HepG2 (cell line): ENCODE results near the gene STN1. TPM values are rescaled to one million over a fixed set of nuclear protein-coding genes. Genes with fewer than 3 reads are reported as not detected.

ENCODE experiments used
- ATAC-seq: fragments of 200-7000 bp; cut with Tn5 transposase; 3 replicates; pipeline ENCODE4 v1.9.1; 2020; ENCODE audit warnings: mild to moderate bottlenecking, moderate library complexity
- BruUV-seq: library from RNA; stranded (reverse); fragments of 400-500 nt; replicated peaks from 2 replicates; lab custom pipeline; 2021; lab: Mats Ljungman, UMichigan
- CTCF ChIA-PET: fragments of 300-600 bp; formaldehyde crosslinking; extraction: SDS; loops from one replicate; lab custom pipeline; 2021; ENCODE audit warnings: low total read pairs, inconsistent platforms, low intra/inter-chr PET ratio; lab: Yijun Ruan, JAX
- POLR2A ChIA-PET: fragments of 350-600 bp; sonication (Branson Sonifier 250); formaldehyde crosslinking; loops from one replicate; lab custom pipeline; 2020; ENCODE audit warnings: antibody characterized with exemption, inconsistent platforms; lab: Yijun Ruan, JAX
- DNase-seq: peaks from one replicate; pipeline ENCODE4 v3.0.0-alpha.2; 2015; ENCODE audit warnings: low spot score
- FAIRE-seq: peaks from 3 replicates; lab custom pipeline; 2011; peaks lifted over from hg19 to GRCh38; lab: Jason Lieb, UNC
- H2AFZ ChIP-seq: one replicate; pipeline ENCODE4 v1.6.1; 2011; ENCODE audit warnings: low read length, inconsistent platforms
- H3K27ac ChIP-seq: fragments of 300-600 bp; 3 replicates; pipeline ENCODE4 v1.8.0; 2011; ENCODE audit warnings: mixed run types, mild to moderate bottlenecking, mixed read lengths, low read length, inconsistent platforms; ENCODE audit not compliant: insufficient read depth; ENCODE audit errors: extremely low read length
- H3K27me3 ChIP-seq, 2 experiments: fragments of 200-600 bp in 1 of 2; 2 replicates in 1 of 2; 3 replicates in 1 of 2; pipeline versions ENCODE4 v1.6.0 to v1.8.0; 2011; ENCODE audit warnings: low read length in 2 of 2, mild to moderate bottlenecking in 2 of 2, moderate library complexity in 2 of 2, inconsistent platforms in 1 of 2; ENCODE audit not compliant: insufficient read depth in 2 of 2, control insufficient read depth in 1 of 2
- H3K36me3 ChIP-seq, 2 experiments: fragments of 200-600 bp in 1 of 2; replicated peaks in 1 of 2; 2 replicates in 1 of 2; 3 replicates in 1 of 2; pipeline versions ENCODE4 v1.5.1 to v1.8.0; 2011; ENCODE audit warnings: low read length in 2 of 2, inconsistent platforms in 1 of 2; ENCODE audit not compliant: insufficient read depth in 2 of 2, control insufficient read depth in 1 of 2
- H3K4me1 ChIP-seq: 2 replicates; pipeline ENCODE4 v1.5.1; 2012; ENCODE audit warnings: low read length, inconsistent platforms; ENCODE audit not compliant: insufficient read depth
- H3K4me2 ChIP-seq: 2 replicates; pipeline ENCODE4 v1.6.0; 2011; ENCODE audit warnings: low read depth, low read length, inconsistent platforms
- H3K4me3 ChIP-seq, 3 experiments: fragments of 200-600 bp in 1 of 3; sonication (generic), shearing (Covaris generic) in 1 of 3; replicated peaks in 1 of 3; 2 replicates each; pipeline ENCODE4 v1.5.1; 2011 to 2016; ENCODE audit warnings: low read length in 3 of 3, inconsistent platforms in 2 of 3, low read depth in 2 of 3, mild to moderate bottlenecking in 2 of 3, control low read depth in 1 of 3, mixed read lengths in 1 of 3; ENCODE audit not compliant: insufficient read depth in 1 of 3
- H3K79me2 ChIP-seq: one replicate; pipeline ENCODE4 v1.6.1; 2011; ENCODE audit warnings: low read length, inconsistent platforms; ENCODE audit not compliant: insufficient read depth
- H3K9ac ChIP-seq: 2 replicates; pipeline ENCODE4 v1.6.0; 2011; ENCODE audit warnings: mild to moderate bottlenecking, low read depth, low read length, inconsistent platforms; ENCODE audit not compliant: insufficient read depth
- H3K9me3 ChIP-seq: 2 replicates; pipeline ENCODE4 v1.5.1; 2012; ENCODE audit warnings: mild to moderate bottlenecking, low read length
- H4K20me1 ChIP-seq: 2 replicates; pipeline ENCODE4 v1.6.0; 2011; ENCODE audit warnings: inconsistent platforms, mild to moderate bottlenecking, low read length, moderate library complexity; ENCODE audit not compliant: insufficient read depth
- ATF7-NPFF ChIP-seq: sonication (generic); formaldehyde crosslinking; IDR thresholded peaks from 2 replicates; pipeline ENCODE4 v1.8.1; 2023; ENCODE audit warnings: mild to moderate bottlenecking, low read depth, missing genetic modification reagents, moderate library complexity
- ESRRA ChIP-seq: sonication (generic); formaldehyde crosslinking; IDR thresholded peaks from 2 replicates; pipeline ENCODE4 v1.5.1; 2020; ENCODE audit warnings: mild to moderate bottlenecking, low read depth, missing genetic modification reagents
- KDM6A ChIP-seq: IDR thresholded peaks from 2 replicates; pipeline ENCODE4 v1.6.1; 2016; ENCODE audit warnings: low read depth
- MIER2 ChIP-seq: IDR thresholded peaks from 2 replicates; pipeline ENCODE4 v1.6.1; 2016; ENCODE audit warnings: missing biosample characterization, missing genetic modification reagents
- NFKB2 ChIP-seq: sonication (generic); formaldehyde crosslinking; IDR thresholded peaks from 2 replicates; pipeline ENCODE4 v1.4.0; 2020; ENCODE audit warnings: missing genetic modification reagents, borderline replicate concordance
- SIN3A ChIP-seq: IDR thresholded peaks from 2 replicates; pipeline ENCODE4 v1.6.1; 2011; ENCODE audit warnings: low read depth, mild to moderate bottlenecking, control low read depth, low read length, borderline replicate concordance
- SKI ChIP-seq: fragments of 450-650 bp; IDR thresholded peaks from one replicate; pipeline ENCODE4 v1.6.1; 2018; ENCODE audit warnings: mild to moderate bottlenecking; ENCODE audit not compliant: partially characterized antibody
- SRSF4 ChIP-seq: fragments of 200-400 bp; formaldehyde crosslinking; IDR thresholded peaks from one replicate; pipeline ENCODE4 v1.6.1; 2018; ENCODE audit warnings: mild to moderate bottlenecking, low read depth, low read length, moderate library complexity; ENCODE audit not compliant: poor library complexity, severe bottlenecking
- XRCC5 ChIP-seq: fragments of 200-400 bp; formaldehyde crosslinking; optimal IDR thresholded peaks from 2 replicates; pipeline ENCODE3; 2017; ENCODE audit warnings: mild to moderate bottlenecking, low read length
- ZNF616 ChIP-seq: sonication (generic); formaldehyde crosslinking; IDR thresholded peaks from 2 replicates; pipeline ENCODE4 v1.5.0; 2020; ENCODE audit warnings: low read depth, mild to moderate bottlenecking, missing genetic modification reagents
- ZNF883 ChIP-seq: sonication (generic); formaldehyde crosslinking; IDR thresholded peaks from 2 replicates; pipeline ENCODE4 v1.5.1; 2020; ENCODE audit warnings: mild to moderate bottlenecking, missing genetic modification reagents; ENCODE audit errors: not compliant biosample characterization
- WGBS: methylation state at CpG from one replicate; pipeline ENCODE4 v1.1.6; 2017; ENCODE audit warnings: low lambda C conversion rate; 5-methylcytosine and 5-hydroxymethylcytosine counted together
- in situ Hi-C: cut with HindIII; loops from 2 replicates; pipeline ENCODE4 v1.10.0; 2017; ENCODE audit warnings: low pct_unique_long_range_greater_than_20kb; ENCODE audit not compliant: extremely low pct_ligation_motif_present
- intact Hi-C: fragments of 100-400 bp; cut with micrococcal nuclease; formaldehyde crosslinking; loops from one replicate; pipeline ENCODE4 v1.10.0; 2022; ENCODE audit not compliant: unreplicated experiment
- polyA plus RNA-seq, 8 experiments: library from polyadenylated mRNA; depleted of rRNA in 3 of 8; stranded (reverse) in 7 of 8; unstranded in 1 of 8; fragments of >200 nt; fragmentation: Illumina TruSeq in 4 of 8; extraction: Trizol in 4 of 8; gene quantifications; 2 replicates each; pipeline versions ENCODE4 v1.2.1 to v1.2.3, GENCODE V29; 2011 to 2016; ENCODE audit warnings: low read depth in 4 of 8, missing spikeins in 1 of 8, mixed read lengths in 1 of 8; ENCODE audit not compliant: insufficient read depth in 1 of 8
- total RNA-seq, 5 experiments: library from RNA; depleted of rRNA; stranded (reverse); fragments of >200 nt; fragmentation: Illumina TruSeq; extraction: Trizol; gene quantifications; 2 replicates each; pipeline ENCODE4 v1.2.3, GENCODE V29; 2016; ENCODE audit warnings: low read depth in 1 of 5
- TF ChIP-seq, protein P1 (sequence below): sonication (generic); formaldehyde crosslinking; IDR thresholded peaks from 2 replicates; pipeline ENCODE4 v1.8.1; 2023; ENCODE audit warnings: missing genetic modification reagents, inconsistent platforms, borderline replicate concordance
- TF ChIP-seq, protein P2 (sequence below): sonication (generic); formaldehyde crosslinking; IDR thresholded peaks from 2 replicates; pipeline ENCODE4 v1.5.0; 2020; ENCODE audit warnings: mild to moderate bottlenecking, missing genetic modification reagents, borderline replicate concordance
- TF ChIP-seq, protein P3 (sequence below): sonication (generic); formaldehyde crosslinking; IDR thresholded peaks from 2 replicates; pipeline ENCODE4 v1.4.0; 2020; ENCODE audit warnings: missing genetic modification reagents

STN1 gene
- total and polyA plus RNA-seq, 2 of the 13 experiments (the other 11 are each of a cell fraction or from before 2014, with no cell fraction given): 17.6 to 22.7 TPM

DNA sequence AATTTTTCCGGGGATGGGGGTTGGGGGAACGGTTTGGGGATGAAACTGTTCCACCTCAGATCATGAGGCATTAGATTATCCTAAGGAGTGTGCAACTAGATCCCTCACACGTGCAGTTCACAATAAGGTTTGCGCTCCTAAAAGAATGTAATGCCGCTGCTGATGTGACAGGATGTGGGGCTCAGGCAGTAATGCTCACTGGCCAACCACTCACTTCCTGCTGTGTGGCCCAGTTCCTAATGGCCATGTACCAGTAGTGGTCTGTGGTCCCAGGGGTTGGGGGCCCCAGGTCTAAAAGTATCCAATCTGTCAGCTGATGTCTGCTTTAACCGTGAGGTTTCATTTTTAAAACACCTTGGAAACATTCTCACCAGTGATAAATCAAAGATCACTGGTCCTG is 2.2 kb downstream of the STN1 start:
- DNase-seq (no peak), FAIRE-seq (no peak), ATAC-seq (no peak)
- POLR2A ChIA-PET: no interaction called here
- in situ Hi-C loops: no loop called here
- WGBS: 96% methylated on average over 6 of the region's 6 CpGs
- Histone ChIP-seq H3K27me3 (no peaks in the 10 kb centered on the region; a peak in 1 of 5 replicates), H3K79me2 (peaks cover 9% of the 10 kb centered on the region), H3K27ac (no peak overlapping the region), H3K4me1 (peaks cover 40% of the 10 kb centered on the region), H3K4me2 (peak overlapping the region; percentile 90), H3K9me3 (peaks cover 8% of the 10 kb centered on the region), H3K36me3 (no peaks in the 10 kb centered on the region), H2AFZ (no peak overlapping the region), H4K20me1 (no peaks in the 10 kb centered on the region), H3K4me3 (no peak overlapping the region), H3K9ac (no peak overlapping the region)
- BruUV-seq: no TSS peak
- intact Hi-C loops: loop anchor here (10.0 kb wide), 1 partner anchor 209 kb away; the partner anchor contains the start of gene SFR1
- CTCF ChIA-PET: no interaction called here
- TF ChIP-seq KDM6A (CRISPR knock-in tag) (no peak), SIN3A (no peak), MIER2 (CRISPR knock-in tag) (no peak), ZNF616 (no peak), ESRRA (CRISPR knock-in tag) (no peak), SRSF4 (no peak), ZNF883 (CRISPR knock-in tag) (no peak), ATF7-NPFF (CRISPR knock-in tag) (no peak), XRCC5 (no peak), NFKB2 (CRISPR knock-in tag) (no peak), SKI (no peak)
- TF ChIP-seq, protein P1, sequence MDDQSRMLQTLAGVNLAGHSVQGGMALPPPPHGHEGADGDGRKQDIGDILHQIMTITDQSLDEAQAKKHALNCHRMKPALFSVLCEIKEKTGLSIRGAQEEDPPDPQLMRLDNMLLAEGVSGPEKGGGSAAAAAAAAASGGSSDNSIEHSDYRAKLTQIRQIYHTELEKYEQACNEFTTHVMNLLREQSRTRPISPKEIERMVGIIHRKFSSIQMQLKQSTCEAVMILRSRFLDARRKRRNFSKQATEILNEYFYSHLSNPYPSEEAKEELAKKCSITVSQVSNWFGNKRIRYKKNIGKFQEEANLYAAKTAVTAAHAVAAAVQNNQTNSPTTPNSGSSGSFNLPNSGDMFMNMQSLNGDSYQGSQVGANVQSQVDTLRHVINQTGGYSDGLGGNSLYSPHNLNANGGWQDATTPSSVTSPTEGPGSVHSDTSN (CRISPR knock-in tag): no peak
- TF ChIP-seq, protein P2, sequence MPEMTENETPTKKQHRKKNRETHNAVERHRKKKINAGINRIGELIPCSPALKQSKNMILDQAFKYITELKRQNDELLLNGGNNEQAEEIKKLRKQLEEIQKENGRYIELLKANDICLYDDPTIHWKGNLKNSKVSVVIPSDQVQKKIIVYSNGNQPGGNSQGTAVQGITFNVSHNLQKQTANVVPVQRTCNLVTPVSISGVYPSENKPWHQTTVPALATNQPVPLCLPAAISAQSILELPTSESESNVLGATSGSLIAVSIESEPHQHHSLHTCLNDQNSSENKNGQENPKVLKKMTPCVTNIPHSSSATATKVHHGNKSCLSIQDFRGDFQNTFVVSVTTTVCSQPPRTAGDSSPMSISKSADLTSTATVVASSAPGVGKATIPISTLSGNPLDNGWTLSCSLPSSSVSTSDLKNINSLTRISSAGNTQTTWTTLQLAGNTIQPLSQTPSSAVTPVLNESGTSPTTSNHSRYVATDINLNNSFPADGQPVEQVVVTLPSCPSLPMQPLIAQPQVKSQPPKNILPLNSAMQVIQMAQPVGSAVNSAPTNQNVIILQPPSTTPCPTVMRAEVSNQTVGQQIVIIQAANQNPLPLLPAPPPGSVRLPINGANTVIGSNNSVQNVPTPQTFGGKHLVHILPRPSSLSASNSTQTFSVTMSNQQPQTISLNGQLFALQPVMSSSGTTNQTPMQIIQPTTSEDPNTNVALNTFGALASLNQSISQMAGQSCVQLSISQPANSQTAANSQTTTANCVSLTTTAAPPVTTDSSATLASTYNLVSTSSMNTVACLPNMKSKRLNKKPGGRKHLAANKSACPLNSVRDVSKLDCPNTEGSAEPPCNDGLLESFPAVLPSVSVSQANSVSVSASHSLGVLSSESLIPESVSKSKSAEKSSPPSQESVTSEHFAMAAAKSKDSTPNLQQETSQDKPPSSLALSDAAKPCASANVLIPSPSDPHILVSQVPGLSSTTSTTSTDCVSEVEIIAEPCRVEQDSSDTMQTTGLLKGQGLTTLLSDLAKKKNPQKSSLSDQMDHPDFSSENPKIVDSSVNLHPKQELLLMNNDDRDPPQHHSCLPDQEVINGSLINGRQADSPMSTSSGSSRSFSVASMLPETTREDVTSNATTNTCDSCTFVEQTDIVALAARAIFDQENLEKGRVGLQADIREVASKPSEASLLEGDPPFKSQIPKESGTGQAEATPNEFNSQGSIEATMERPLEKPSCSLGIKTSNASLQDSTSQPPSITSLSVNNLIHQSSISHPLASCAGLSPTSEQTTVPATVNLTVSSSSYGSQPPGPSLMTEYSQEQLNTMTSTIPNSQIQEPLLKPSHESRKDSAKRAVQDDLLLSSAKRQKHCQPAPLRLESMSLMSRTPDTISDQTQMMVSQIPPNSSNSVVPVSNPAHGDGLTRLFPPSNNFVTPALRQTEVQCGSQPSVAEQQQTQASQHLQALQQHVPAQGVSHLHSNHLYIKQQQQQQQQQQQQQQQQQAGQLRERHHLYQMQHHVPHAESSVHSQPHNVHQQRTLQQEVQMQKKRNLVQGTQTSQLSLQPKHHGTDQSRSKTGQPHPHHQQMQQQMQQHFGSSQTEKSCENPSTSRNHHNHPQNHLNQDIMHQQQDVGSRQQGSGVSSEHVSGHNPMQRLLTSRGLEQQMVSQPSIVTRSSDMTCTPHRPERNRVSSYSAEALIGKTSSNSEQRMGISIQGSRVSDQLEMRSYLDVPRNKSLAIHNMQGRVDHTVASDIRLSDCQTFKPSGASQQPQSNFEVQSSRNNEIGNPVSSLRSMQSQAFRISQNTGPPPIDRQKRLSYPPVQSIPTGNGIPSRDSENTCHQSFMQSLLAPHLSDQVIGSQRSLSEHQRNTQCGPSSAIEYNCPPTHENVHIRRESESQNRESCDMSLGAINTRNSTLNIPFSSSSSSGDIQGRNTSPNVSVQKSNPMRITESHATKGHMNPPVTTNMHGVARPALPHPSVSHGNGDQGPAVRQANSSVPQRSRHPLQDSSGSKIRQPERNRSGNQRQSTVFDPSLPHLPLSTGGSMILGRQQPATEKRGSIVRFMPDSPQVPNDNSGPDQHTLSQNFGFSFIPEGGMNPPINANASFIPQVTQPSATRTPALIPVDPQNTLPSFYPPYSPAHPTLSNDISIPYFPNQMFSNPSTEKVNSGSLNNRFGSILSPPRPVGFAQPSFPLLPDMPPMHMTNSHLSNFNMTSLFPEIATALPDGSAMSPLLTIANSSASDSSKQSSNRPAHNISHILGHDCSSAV (CRISPR knock-in tag): no peak
- TF ChIP-seq, protein P3, sequence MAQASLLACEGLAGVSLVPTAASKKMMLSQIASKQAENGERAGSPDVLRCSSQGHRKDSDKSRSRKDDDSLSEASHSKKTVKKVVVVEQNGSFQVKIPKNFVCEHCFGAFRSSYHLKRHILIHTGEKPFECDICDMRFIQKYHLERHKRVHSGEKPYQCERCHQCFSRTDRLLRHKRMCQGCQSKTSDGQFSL (CRISPR knock-in tag): no peak
